HEK293T (cell line): ENCODE results near the gene KLHDC7B.

Experiments
- CTCF ChIA-PET: fragments of 350-600 bp; formaldehyde crosslinking; extraction: SDS; loops from one replicate; lab custom pipeline; 2021; ENCODE audit warnings: antibody characterized with exemption, inconsistent platforms; lab: Yijun Ruan, JAX
- POLR2A ChIA-PET: fragments of 350-600 bp; formaldehyde crosslinking; extraction: SDS; loops from one replicate; lab custom pipeline; 2020; ENCODE audit warnings: antibody characterized with exemption, inconsistent platforms; lab: Yijun Ruan, JAX
- DNase-seq: peaks from one replicate; pipeline ENCODE4 v3.0.0; 2012; ENCODE audit warnings: mixed read lengths; ENCODE audit errors: extremely low spot score
- ARNT ChIP-seq: fragments of 450-650 bp; IDR thresholded peaks from 2 replicates; pipeline ENCODE4 v1.6.1; 2017; ENCODE audit warnings: mild to moderate bottlenecking
- BHLHE40 ChIP-seq: fragments of 450-650 bp; IDR thresholded peaks from 2 replicates; pipeline ENCODE4 v1.6.1; 2016; ENCODE audit warnings: mild to moderate bottlenecking, moderate library complexity, borderline replicate concordance
- CTBP1 ChIP-seq: fragments of 450-650 bp; IDR thresholded peaks from 2 replicates; pipeline ENCODE4 v1.6.1; 2016; ENCODE audit warnings: borderline replicate concordance
- ELF4 ChIP-seq: fragments of 450-650 bp; IDR thresholded peaks from 2 replicates; pipeline ENCODE4 v1.6.1; 2017; ENCODE audit warnings: antibody characterized with exemption
- FOXA1 ChIP-seq: fragments of 450-650 bp; IDR thresholded peaks from 2 replicates; pipeline ENCODE4 v1.6.1; 2016; ENCODE audit warnings: mild to moderate bottlenecking
- FOXK2 ChIP-seq: fragments of 450-650 bp; IDR thresholded peaks from 2 replicates; pipeline ENCODE4 v1.6.1; 2016; ENCODE audit warnings: mild to moderate bottlenecking
- FOXM1 ChIP-seq: fragments of 450-650 bp; IDR thresholded peaks from 2 replicates; pipeline ENCODE4 v1.6.1; 2017; ENCODE audit warnings: mild to moderate bottlenecking, borderline replicate concordance
- HDGF ChIP-seq: fragments of 450-650 bp; IDR thresholded peaks from 2 replicates; pipeline ENCODE4 v1.6.1; 2017; ENCODE audit warnings: antibody characterized with exemption, borderline replicate concordance
- L3MBTL2 ChIP-seq: fragments of 450-650 bp; conservative IDR thresholded peaks from 2 replicates; pipeline ENCODE4 v1.6.1; 2016; ENCODE audit warnings: mild to moderate bottlenecking
- LEF1 ChIP-seq: fragments of 450-650 bp; IDR thresholded peaks from 2 replicates; pipeline ENCODE4 v1.6.1; 2017; ENCODE audit warnings: mild to moderate bottlenecking, borderline replicate concordance
- NFRKB ChIP-seq: fragments of 450-650 bp; IDR thresholded peaks from 2 replicates; pipeline ENCODE4 v1.6.1; 2016; ENCODE audit warnings: mild to moderate bottlenecking, moderate library complexity
- PKNOX1 ChIP-seq: fragments of 450-650 bp; IDR thresholded peaks from 2 replicates; pipeline ENCODE4 v1.6.1; 2016
- SP1 ChIP-seq: fragments of 450-650 bp; IDR thresholded peaks from 2 replicates; pipeline ENCODE4 v1.6.1; 2017
- TARDBP ChIP-seq: fragments of 450-650 bp; IDR thresholded peaks from 2 replicates; pipeline ENCODE4 v1.6.1; 2016
- ZNF384 ChIP-seq: fragments of 450-650 bp; IDR thresholded peaks from 2 replicates; pipeline ENCODE4 v1.6.1; 2016

KLHDC7B gene

GRCh38 chr22:50583294-50583861, 37.7 kb downstream of the KLHDC7B start:
- DNase-seq: no peak
- POLR2A ChIA-PET: interaction anchor here (0.6 to 3.0 kb wide), 14 partner anchors 7 to 59 kb away, joined by 3 to 16 read pairs (median 4); partner anchors contain the start of genes ARSA, MAPK8IP2, SCO2 and SYCE3
- CTCF ChIA-PET: interaction anchor here (0.7 to 1.0 kb wide), 2 partner anchors 56 to 310 kb away, joined by 3 to 7 read pairs; no protein-coding TSS in a partner anchor
- TF ChIP-seq FOXK2: no peak
- no peak for TF ChIP-seq PKNOX1
- TF ChIP-seq CTBP1: no peak

- TF ChIP-seq SP1: no peak
- TF ChIP-seq FOXA1: no peak
- TF ChIP-seq NFRKB: no peak
- no peak for TF ChIP-seq CTBP1
- TF ChIP-seq BHLHE40: no peak
- no peak for TF ChIP-seq LEF1
- TF ChIP-seq L3MBTL2: no peak
- no peak for TF ChIP-seq ZNF384
- DNase-seq: no peak
- ChIA-PET CTCF (interaction anchor here (0.7 to 1.0 kb wide), 2 partner anchors 36 to 311 kb away, joined by 3 to 7 read pairs; no protein-coding TSS in a partner anchor), POLR2A (interaction anchor here (1.0 kb wide), 1 partner anchor 8 kb away, joined by 4 read pairs; no protein-coding TSS in a partner anchor)
These were observed 38.7 kb downstream of the KLHDC7B start for GRCh38 chr22:50584106-50585096.

GRCh38 chr22:50585238-50585637, 39.5 kb downstream of the KLHDC7B start:
- no peak for TF ChIP-seq TARDBP
- no peak for TF ChIP-seq HDGF
- no peak for TF ChIP-seq ARNT
- TF ChIP-seq PKNOX1: no peak
- no peak for TF ChIP-seq ZNF384
- no peak for TF ChIP-seq FOXK2
- TF ChIP-seq BHLHE40: no peak
- TF ChIP-seq ELF4: no peak
- no peak for TF ChIP-seq CTBP1
- no peak for TF ChIP-seq FOXM1
- TF ChIP-seq LEF1: no peak
- no peak for TF ChIP-seq NFRKB
- CTCF ChIA-PET: interaction anchor here (1.0 kb wide), 1 partner anchor 36 kb away, joined by 3 read pairs; no protein-coding TSS in a partner anchor
- POLR2A ChIA-PET: interaction anchor here (1.0 kb wide), 1 partner anchor 9 kb away, joined by 4 read pairs; no protein-coding TSS in a partner anchor
- no peak for DNase-seq

GRCh38 chr22:50585781-50586180, 40.1 kb downstream of the KLHDC7B start:
- no peak for TF ChIP-seq NFRKB
- no peak for TF ChIP-seq L3MBTL2
- no peak for TF ChIP-seq FOXM1
- TF ChIP-seq ARNT: no peak
- no peak for TF ChIP-seq PKNOX1
- TF ChIP-seq FOXA1: no peak
- no peak for TF ChIP-seq SP1
- TF ChIP-seq BHLHE40: no peak
- ChIA-PET CTCF (no interaction called here), POLR2A (interaction anchor here (1.0 kb wide), 1 partner anchor 9 kb away, joined by 4 read pairs; no protein-coding TSS in a partner anchor)
- no peak for DNase-seq

GRCh38 chr22:50586416-50586815, 40.7 kb downstream of the KLHDC7B start:
- no peak for DNase-seq
- CTCF ChIA-PET: no interaction called here
- TF ChIP-seq PKNOX1 (no peak), NFRKB (no peak), ARNT (no peak), HDGF (no peak), TARDBP (no peak), BHLHE40 (no peak), FOXK2 (no peak), CTBP1 (no peak), LEF1 (no peak), FOXA1 (no peak), FOXM1 (no peak)
- POLR2A ChIA-PET: no interaction called here

GRCh38 chr22:50587407-50587806, 41.7 kb downstream of the KLHDC7B start:
- ChIA-PET POLR2A (no interaction called here), CTCF (interaction anchor here (0.6 kb wide), 1 partner anchor 532 kb away, joined by 3 read pairs; no protein-coding TSS in a partner anchor)
- no peak for DNase-seq
- TF ChIP-seq HDGF (no peak), PKNOX1 (no peak), TARDBP (no peak), L3MBTL2 (no peak)
